A673 (cell line): Measurements from ENCODE around the gene BAHD1. TPM values are rescaled to one million over a fixed set of nuclear protein-coding genes. Genes with fewer than 3 reads are reported as not detected.

Experiments
- BruUV-seq: library from RNA; stranded (reverse); fragments of 400-500 nt; replicated peaks from 2 replicates; lab custom pipeline; 2021; lab: Mats Ljungman, UMichigan
- CTCF ChIA-PET: fragments of 300-600 bp; sonication (Branson Sonifier 250); formaldehyde crosslinking; loops from one replicate; lab custom pipeline; 2022; ENCODE audit warnings: antibody characterized with exemption; lab: Charles Lee
- POLR2A ChIA-PET: fragments of 300-600 bp; sonication (Branson Sonifier 250); formaldehyde crosslinking; loops from one replicate; lab custom pipeline; 2022; ENCODE audit warnings: antibody characterized with exemption; ENCODE audit not compliant: low non-redundant PET; lab: Charles Lee
- DNase-seq: peaks from one replicate; pipeline ENCODE4 v3.0.0-alpha.2; 2015; ENCODE audit warnings: low spot score
- H3K27ac ChIP-seq: fragments of 200-600 bp; sonication (generic); 2 replicates; pipeline ENCODE4 v1.5.1; 2016; ENCODE audit warnings: mixed run types, low read depth, mild to moderate bottlenecking, mixed read lengths, antibody characterized with exemption, low read length; ENCODE audit not compliant: poor library complexity, severe bottlenecking
- H3K27me3 ChIP-seq: fragments of 200-600 bp; sonication (generic); replicated peaks from 2 replicates; pipeline ENCODE4 v1.6.1; 2017; ENCODE audit warnings: mixed run types, low read depth, mild to moderate bottlenecking, mixed read lengths, antibody characterized with exemption, low read length; ENCODE audit not compliant: insufficient read depth, poor library complexity
- H3K36me3 ChIP-seq: fragments of 200-600 bp; sonication (generic); 2 replicates; pipeline ENCODE4 v1.6.1; 2016; ENCODE audit warnings: mixed run types, mild to moderate bottlenecking, mixed read lengths, antibody characterized with exemption, low read length; ENCODE audit not compliant: insufficient read depth, poor library complexity, severe bottlenecking
- H3K4me1 ChIP-seq: fragments of 200-600 bp; sonication (generic); 2 replicates; pipeline ENCODE4 v1.6.1; 2017; ENCODE audit warnings: mixed run types, mild to moderate bottlenecking, mixed read lengths, antibody characterized with exemption, low read length; ENCODE audit not compliant: insufficient read depth, poor library complexity, severe bottlenecking
- H3K4me3 ChIP-seq: fragments of 200-600 bp; sonication (generic); 2 replicates; pipeline ENCODE4 v1.5.1; 2016; ENCODE audit warnings: low read depth, mixed run types, mild to moderate bottlenecking, mixed read lengths, low read length; ENCODE audit not compliant: poor library complexity, severe bottlenecking
- H3K9me3 ChIP-seq: fragments of 200-600 bp; sonication (generic); 2 replicates; pipeline ENCODE4 v1.6.1; 2016; ENCODE audit warnings: mixed run types, low read depth, mild to moderate bottlenecking, mixed read lengths, antibody characterized with exemption, low read length; ENCODE audit not compliant: poor library complexity, severe bottlenecking
- EZH2 ChIP-seq: fragments of 200-600 bp; sonication (generic); IDR thresholded peaks from 2 replicates; pipeline ENCODE4 v1.6.1; 2017; ENCODE audit warnings: borderline replicate concordance, low read depth, mild to moderate bottlenecking, mixed read lengths, antibody characterized with exemption, low read length; ENCODE audit not compliant: poor library complexity, severe bottlenecking
- intact Hi-C: fragments of 100-400 bp; cut with micrococcal nuclease; formaldehyde crosslinking; loops from one replicate; pipeline ENCODE4 v1.10.0; 2022; ENCODE audit not compliant: unreplicated experiment
- total RNA-seq: library from RNA; stranded (reverse); gene quantifications from 2 replicates; pipeline ENCODE4 v1.2.3, GENCODE V29; 2021
- TF ChIP-seq, protein P1 (sequence below): fragments of 300-800, 200-600 bp; sonication (generic); conservative IDR thresholded peaks from 2 replicates; pipeline ENCODE4 v1.5.1; 2017; ENCODE audit warnings: low read depth, mild to moderate bottlenecking, antibody characterized with exemption, low read length, moderate library complexity, mixed read lengths

BAHD1 gene
- total RNA-seq, 1 experiment from 2014 or later = 33.5 TPM

DNA sequence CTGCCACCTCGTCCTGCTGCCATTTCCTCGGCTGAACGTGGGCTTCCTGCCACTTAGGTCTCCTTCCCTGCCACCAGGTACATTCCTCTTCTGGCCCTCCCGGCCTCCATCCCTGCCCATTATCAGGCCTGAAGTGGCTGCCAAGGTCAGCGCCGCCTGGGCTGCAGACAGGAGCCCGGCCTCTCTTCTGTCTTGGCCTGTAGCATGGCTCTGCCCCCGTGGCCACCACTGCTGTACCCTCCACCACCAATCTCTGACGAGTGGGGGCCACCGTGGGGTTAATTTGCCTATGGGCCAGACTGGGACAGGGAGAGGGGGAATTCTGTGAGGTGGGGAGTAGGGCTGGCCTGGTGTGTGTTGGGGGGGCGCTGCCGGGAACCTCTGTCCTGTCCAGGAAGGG, 2.0 kb upstream of the BAHD1 start:
- Histone ChIP-seq H3K9me3 (no peaks in the 10 kb centered on the region), H3K27ac (no peak overlapping the region), H3K27me3 (no peaks in the 10 kb centered on the region), H3K4me3 (no peak overlapping the region), H3K4me1 (peaks cover 32% of the 10 kb centered on the region), H3K36me3 (no peaks in the 10 kb centered on the region)
- ChIA-PET CTCF (no interaction called here), POLR2A (no interaction called here)
- no peak for DNase-seq
- BruUV-seq = no TSS peak
- intact Hi-C loops = no loop called here
- TF ChIP-seq, protein P1, sequence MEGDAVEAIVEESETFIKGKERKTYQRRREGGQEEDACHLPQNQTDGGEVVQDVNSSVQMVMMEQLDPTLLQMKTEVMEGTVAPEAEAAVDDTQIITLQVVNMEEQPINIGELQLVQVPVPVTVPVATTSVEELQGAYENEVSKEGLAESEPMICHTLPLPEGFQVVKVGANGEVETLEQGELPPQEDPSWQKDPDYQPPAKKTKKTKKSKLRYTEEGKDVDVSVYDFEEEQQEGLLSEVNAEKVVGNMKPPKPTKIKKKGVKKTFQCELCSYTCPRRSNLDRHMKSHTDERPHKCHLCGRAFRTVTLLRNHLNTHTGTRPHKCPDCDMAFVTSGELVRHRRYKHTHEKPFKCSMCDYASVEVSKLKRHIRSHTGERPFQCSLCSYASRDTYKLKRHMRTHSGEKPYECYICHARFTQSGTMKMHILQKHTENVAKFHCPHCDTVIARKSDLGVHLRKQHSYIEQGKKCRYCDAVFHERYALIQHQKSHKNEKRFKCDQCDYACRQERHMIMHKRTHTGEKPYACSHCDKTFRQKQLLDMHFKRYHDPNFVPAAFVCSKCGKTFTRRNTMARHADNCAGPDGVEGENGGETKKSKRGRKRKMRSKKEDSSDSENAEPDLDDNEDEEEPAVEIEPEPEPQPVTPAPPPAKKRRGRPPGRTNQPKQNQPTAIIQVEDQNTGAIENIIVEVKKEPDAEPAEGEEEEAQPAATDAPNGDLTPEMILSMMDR = no peak
- TF ChIP-seq EZH2 = no peak

DNA sequence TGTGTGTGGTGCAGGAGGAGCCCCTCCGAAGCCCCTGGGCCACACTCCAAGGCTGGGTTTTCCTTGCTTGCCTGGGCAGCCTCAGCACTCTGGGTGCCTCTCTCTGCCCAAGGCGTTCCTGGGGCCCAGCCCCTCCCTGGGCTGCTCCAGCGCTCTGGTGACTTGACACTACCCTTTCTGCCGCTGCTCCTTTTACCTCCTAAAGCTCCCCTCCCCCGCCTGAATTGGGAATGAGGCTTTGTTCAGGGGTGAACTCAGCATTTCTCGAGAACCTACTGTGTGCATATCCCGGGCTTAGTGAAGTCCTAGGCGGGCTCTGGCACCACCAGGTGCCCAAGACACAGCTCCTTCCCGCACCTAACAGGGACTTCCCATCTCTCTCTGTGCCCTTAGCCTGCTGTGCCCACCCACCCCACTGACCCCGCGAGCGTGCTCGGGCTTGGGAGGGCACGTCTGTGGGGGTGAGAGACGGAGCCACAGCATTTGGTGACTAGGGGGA, 1.2 kb upstream of the BAHD1 start:
- CTCF ChIA-PET = interaction anchor here (1.0 kb wide), 1 partner anchor 62 kb away, joined by 3 read pairs; no protein-coding TSS in a partner anchor
- no TSS peak for BruUV-seq
- Histone ChIP-seq H3K36me3 (no peaks in the 10 kb centered on the region), H3K4me1 (peaks cover 32% of the 10 kb centered on the region), H3K27me3 (no peaks in the 10 kb centered on the region), H3K27ac (peak overlapping the region; percentile 38), H3K4me3 (peak overlapping the region; percentile 89), H3K9me3 (no peaks in the 10 kb centered on the region)
- POLR2A ChIA-PET = no interaction called here
- peak; percentile 46 for DNase-seq
- intact Hi-C loops = no loop called here
- TF ChIP-seq, protein P1 = no peak
- TF ChIP-seq EZH2 = no peak

DNA sequence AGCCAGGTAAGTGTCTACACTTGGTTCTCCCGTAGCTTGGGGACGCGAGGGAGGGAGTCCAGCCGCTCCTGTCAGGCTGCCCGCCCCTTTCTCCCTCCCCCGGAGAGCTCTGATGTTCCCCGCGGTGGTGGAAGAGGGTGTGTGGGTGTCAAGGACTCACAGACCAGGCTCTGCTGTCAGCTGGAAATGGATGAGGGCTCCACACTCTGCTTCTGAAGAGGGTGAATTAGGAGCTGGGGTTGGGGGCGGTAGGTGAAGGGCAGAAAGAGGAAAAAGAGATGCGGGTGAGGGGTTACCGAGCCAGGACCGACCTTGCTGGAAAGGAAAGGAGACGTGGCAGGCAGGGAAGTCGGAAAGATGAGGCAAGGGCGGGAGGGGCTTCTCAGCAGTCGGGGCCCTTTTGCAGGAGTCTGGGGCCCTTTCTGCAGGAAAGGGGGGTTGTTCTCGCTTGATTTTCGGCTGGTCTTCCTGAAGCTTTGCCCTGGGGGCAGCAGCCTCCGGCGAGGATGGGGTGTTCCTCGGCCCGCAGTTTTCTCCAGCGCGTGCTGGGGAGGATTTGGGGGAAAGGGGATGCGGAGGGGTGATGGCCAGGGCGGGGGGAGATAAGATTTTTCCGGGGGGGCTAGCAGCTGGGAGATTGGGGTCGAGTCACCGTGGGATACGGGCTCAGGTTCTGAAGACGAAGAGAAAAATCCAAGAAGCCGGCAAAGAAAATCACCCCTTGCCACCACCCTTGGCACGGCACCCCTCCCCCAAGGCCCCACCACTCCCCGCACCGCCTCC, 602 bp upstream of the BAHD1 start:
- H3K4me1 ChIP-seq = peaks cover 34% of the 10 kb centered on the region
- no peaks in the 10 kb centered on the region for H3K27me3 ChIP-seq
- peak; percentile 39 for DNase-seq
- TF ChIP-seq, protein P1 = no peak
- no peak for TF ChIP-seq EZH2
- H3K9me3 ChIP-seq = no peaks in the 10 kb centered on the region
- ChIA-PET POLR2A (no interaction called here), CTCF (interaction anchor here (1.0 kb wide), 2 partner anchors 19 to 61 kb away, joined by 3 read pairs; no protein-coding TSS in a partner anchor)
- H3K36me3 ChIP-seq = no peaks in the 10 kb centered on the region
- BruUV-seq = no TSS peak
- H3K4me3 ChIP-seq = peak overlapping the region; percentile 89
- intact Hi-C loops = no loop called here
- peak overlapping the region; percentile 38 for H3K27ac ChIP-seq
